ENCODE results near the gene ANKMY1. TPM values are rescaled to one million over a fixed set of nuclear protein-coding genes. Genes with fewer than 3 reads are reported as not detected.

The ANKMY1 gene
- total RNA-seq, 1 donor: 11.2 TPM

- Histone ChIP-seq H3K27me3 (ENCODE audit: insufficient read depth, low read length) (no peaks in the 10 kb centered on the region), H3K4me2 (ENCODE audit: insufficient read depth, low read length) (no peak overlapping the region), H3K4me1 (ENCODE audit: insufficient read depth, low read length) (no peaks in the 10 kb centered on the region), H3K27ac (ENCODE audit: low read depth, low read length) (no peak overlapping the region), H2AFZ (ENCODE audit: low read length) (no peak overlapping the region), H3K36me3 (ENCODE audit: insufficient read depth, low read length) (no peaks in the 10 kb centered on the region), H3K79me2 (ENCODE audit: insufficient read depth, low read length) (peaks cover 39% of the 10 kb centered on the region), H4K20me1 (ENCODE audit: insufficient read depth, low read length) (peaks cover 54% of the 10 kb centered on the region), H3K9me3 (ENCODE audit: low read depth, low read length) (no peaks in the 10 kb centered on the region), H3K4me3 (ENCODE audit: insufficient read depth, low read length) (no peak overlapping the region)
- no peak for DNase-seq (ENCODE audit: insufficient read length, low spot score, missing footprints)
- no peak for TF ChIP-seq CTCF (IDR thresholded peaks at IDR 0.05; ENCODE audit: extremely low read depth, low read depth, low read length)
Observed at GRCh38 chr2:240444464-240444863, 113.3 kb downstream of the ANKMY1 start.

GRCh38 chr2:240443891-240444301 is 113.9 kb downstream of the ANKMY1 start:
- Histone ChIP-seq H4K20me1 (ENCODE audit: insufficient read depth, low read length) (peaks cover 55% of the 10 kb centered on the region), H3K4me1 (ENCODE audit: insufficient read depth, low read length) (no peaks in the 10 kb centered on the region), H3K79me2 (ENCODE audit: insufficient read depth, low read length) (peaks cover 44% of the 10 kb centered on the region), H3K27ac (ENCODE audit: low read depth, low read length) (no peak overlapping the region), H3K4me2 (ENCODE audit: insufficient read depth, low read length) (no peak overlapping the region), H3K36me3 (ENCODE audit: insufficient read depth, low read length) (no peaks in the 10 kb centered on the region), H2AFZ (ENCODE audit: low read length) (no peak overlapping the region), H3K27me3 (ENCODE audit: insufficient read depth, low read length) (no peaks in the 10 kb centered on the region), H3K4me3 (ENCODE audit: insufficient read depth, low read length) (no peak overlapping the region), H3K9me3 (ENCODE audit: low read depth, low read length) (no peaks in the 10 kb centered on the region)
- peak; percentile 94 for DNase-seq (ENCODE audit: insufficient read length, low spot score, missing footprints)
- TF ChIP-seq CTCF (IDR thresholded peaks at IDR 0.05; ENCODE audit: extremely low read depth, low read depth, low read length): no peak

GRCh38 chr2:240442891-240443715 is 114.7 kb downstream of the ANKMY1 start:
- TF ChIP-seq CTCF (IDR thresholded peaks at IDR 0.05; ENCODE audit: extremely low read depth, low read depth, low read length): no peak
- peaks cover 47% of the 10 kb centered on the region for H3K79me2 ChIP-seq (ENCODE audit: insufficient read depth, low read length)

GRCh38 chr2:240441993-240442411 is 115.8 kb downstream of the ANKMY1 start:
- peaks cover 64% of the 10 kb centered on the region for H4K20me1 ChIP-seq (ENCODE audit: insufficient read depth, low read length)
- peaks cover 58% of the 10 kb centered on the region for H3K79me2 ChIP-seq (ENCODE audit: insufficient read depth, low read length)
- H3K4me1 ChIP-seq (ENCODE audit: insufficient read depth, low read length): peaks cover 10% of the 10 kb centered on the region
- no peaks in the 10 kb centered on the region for H3K27me3 ChIP-seq (ENCODE audit: insufficient read depth, low read length)
- H3K27ac ChIP-seq (ENCODE audit: low read depth, low read length): no peak overlapping the region
- no peaks in the 10 kb centered on the region for H3K36me3 ChIP-seq (ENCODE audit: insufficient read depth, low read length)
- TF ChIP-seq CTCF (IDR thresholded peaks at IDR 0.05; ENCODE audit: extremely low read depth, low read depth, low read length): no peak
- DNase-seq (ENCODE audit: insufficient read length, low spot score, missing footprints): no peak
- H3K9me3 ChIP-seq (ENCODE audit: low read depth, low read length): no peaks in the 10 kb centered on the region
- H2AFZ ChIP-seq (ENCODE audit: low read length): no peak overlapping the region
- H3K4me3 ChIP-seq (ENCODE audit: insufficient read depth, low read length): no peak overlapping the region
- H3K4me2 ChIP-seq (ENCODE audit: insufficient read depth, low read length): no peak overlapping the region

More at GRCh38 chr2:240442891-240443715, 114.7 kb downstream of the ANKMY1 start:
- H3K27ac ChIP-seq (ENCODE audit: low read depth, low read length): no peak overlapping the region
- peaks cover 1% of the 10 kb centered on the region for H3K4me1 ChIP-seq (ENCODE audit: insufficient read depth, low read length)
- no peaks in the 10 kb centered on the region for H3K9me3 ChIP-seq (ENCODE audit: low read depth, low read length)
- no peak for DNase-seq (ENCODE audit: insufficient read length, low spot score, missing footprints)
- no peak overlapping the region for H3K4me2 ChIP-seq (ENCODE audit: insufficient read depth, low read length)
- no peak overlapping the region for H2AFZ ChIP-seq (ENCODE audit: low read length)
- no peaks in the 10 kb centered on the region for H3K36me3 ChIP-seq (ENCODE audit: insufficient read depth, low read length)
- peaks cover 59% of the 10 kb centered on the region for H4K20me1 ChIP-seq (ENCODE audit: insufficient read depth, low read length)
- no peak overlapping the region for H3K4me3 ChIP-seq (ENCODE audit: insufficient read depth, low read length)
- no peaks in the 10 kb centered on the region for H3K27me3 ChIP-seq (ENCODE audit: insufficient read depth, low read length)
